ENCODE results near the gene PLXNC1. TPM values are rescaled to one million over a fixed set of nuclear protein-coding genes. Genes with fewer than 3 reads are reported as not detected.

PLXNC1 gene
- total and polyA plus RNA-seq, 2 experiments from 2014 or later: 2.9 to 4.1 TPM

DNA sequence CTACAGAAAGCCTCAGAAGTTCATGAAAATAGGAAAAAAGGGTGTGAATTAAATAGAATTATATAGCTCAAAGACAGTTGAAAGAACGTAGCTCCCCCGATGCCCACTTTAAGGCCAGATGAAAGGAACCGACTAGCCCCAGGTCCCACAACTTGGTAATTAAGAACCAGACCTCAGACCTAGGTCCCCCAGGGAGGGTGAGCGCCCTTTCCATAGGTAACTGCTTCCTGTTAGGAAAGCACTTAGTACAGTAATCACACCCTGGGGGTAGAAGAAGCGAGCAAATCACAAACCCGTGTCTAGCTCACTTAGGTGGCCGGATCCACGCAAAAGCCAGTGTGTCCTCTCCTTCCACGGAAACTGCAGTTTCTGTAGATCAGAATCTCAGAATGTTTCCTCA is 77.1 kb downstream of the PLXNC1 start:
- H3K4me3 ChIP-seq: no peak overlapping the region
- H3K27ac ChIP-seq: no peak overlapping the region
- no peaks in the 10 kb centered on the region for H3K27me3 ChIP-seq
- TF ChIP-seq, protein P1, sequence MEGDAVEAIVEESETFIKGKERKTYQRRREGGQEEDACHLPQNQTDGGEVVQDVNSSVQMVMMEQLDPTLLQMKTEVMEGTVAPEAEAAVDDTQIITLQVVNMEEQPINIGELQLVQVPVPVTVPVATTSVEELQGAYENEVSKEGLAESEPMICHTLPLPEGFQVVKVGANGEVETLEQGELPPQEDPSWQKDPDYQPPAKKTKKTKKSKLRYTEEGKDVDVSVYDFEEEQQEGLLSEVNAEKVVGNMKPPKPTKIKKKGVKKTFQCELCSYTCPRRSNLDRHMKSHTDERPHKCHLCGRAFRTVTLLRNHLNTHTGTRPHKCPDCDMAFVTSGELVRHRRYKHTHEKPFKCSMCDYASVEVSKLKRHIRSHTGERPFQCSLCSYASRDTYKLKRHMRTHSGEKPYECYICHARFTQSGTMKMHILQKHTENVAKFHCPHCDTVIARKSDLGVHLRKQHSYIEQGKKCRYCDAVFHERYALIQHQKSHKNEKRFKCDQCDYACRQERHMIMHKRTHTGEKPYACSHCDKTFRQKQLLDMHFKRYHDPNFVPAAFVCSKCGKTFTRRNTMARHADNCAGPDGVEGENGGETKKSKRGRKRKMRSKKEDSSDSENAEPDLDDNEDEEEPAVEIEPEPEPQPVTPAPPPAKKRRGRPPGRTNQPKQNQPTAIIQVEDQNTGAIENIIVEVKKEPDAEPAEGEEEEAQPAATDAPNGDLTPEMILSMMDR (IDR thresholded peaks at IDR 0.05; ENCODE audit: low read depth, low read length): no peak
- H3K36me3 ChIP-seq: no peaks in the 10 kb centered on the region
- no peaks in the 10 kb centered on the region for H3K9me3 ChIP-seq (ENCODE audit: low read depth)
- H3K4me1 ChIP-seq (ENCODE audit: low read depth): peaks cover 4% of the 10 kb centered on the region
- DNase-seq (ENCODE audit: low read depth in 1 of 2, low spot score in 1 of 2): no peak

DNA sequence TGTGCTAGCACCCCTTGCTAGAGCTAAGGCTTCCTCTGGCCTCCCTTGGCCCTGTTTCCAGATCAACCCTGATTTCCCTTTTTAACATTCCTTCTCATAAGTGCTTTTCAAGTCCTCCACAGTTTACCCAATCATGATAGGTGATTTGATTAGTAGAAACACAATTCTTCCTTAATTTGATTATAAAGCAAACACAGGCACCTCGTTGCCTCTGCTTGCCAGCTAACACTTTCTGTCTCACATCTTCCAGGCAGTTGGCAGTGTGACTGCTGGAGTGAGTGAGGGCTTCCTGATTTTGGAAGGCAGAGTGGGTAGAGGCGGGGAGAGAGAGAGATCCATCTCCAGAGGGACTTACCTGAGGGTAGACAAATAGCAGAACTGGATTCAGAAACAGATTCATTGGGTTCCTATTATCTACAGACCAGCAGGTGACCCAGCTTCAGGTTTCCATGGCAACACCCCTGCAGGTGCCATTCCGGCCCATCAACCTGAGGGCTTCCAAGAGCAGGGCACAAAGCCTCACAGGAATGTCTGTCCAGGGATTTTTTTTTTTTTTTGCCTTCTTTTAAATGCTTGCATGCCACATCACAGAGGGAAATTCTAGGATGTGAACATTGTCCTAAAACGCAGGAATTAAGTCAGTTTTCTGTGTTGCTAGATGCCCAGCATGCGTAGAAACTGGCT is 77.7 kb downstream of the PLXNC1 start:
- no peaks in the 10 kb centered on the region for H3K36me3 ChIP-seq
- no peak overlapping the region for H3K27ac ChIP-seq
- no peaks in the 10 kb centered on the region for H3K27me3 ChIP-seq
- TF ChIP-seq, protein P1 (IDR thresholded peaks at IDR 0.05; ENCODE audit: low read depth, low read length): no peak
- H3K4me3 ChIP-seq: no peak overlapping the region
- peaks cover 7% of the 10 kb centered on the region for H3K4me1 ChIP-seq (ENCODE audit: low read depth)
- no peaks in the 10 kb centered on the region for H3K9me3 ChIP-seq (ENCODE audit: low read depth)
- DNase-seq (ENCODE audit: low read depth in 1 of 2, low spot score in 1 of 2): no peak

DNA sequence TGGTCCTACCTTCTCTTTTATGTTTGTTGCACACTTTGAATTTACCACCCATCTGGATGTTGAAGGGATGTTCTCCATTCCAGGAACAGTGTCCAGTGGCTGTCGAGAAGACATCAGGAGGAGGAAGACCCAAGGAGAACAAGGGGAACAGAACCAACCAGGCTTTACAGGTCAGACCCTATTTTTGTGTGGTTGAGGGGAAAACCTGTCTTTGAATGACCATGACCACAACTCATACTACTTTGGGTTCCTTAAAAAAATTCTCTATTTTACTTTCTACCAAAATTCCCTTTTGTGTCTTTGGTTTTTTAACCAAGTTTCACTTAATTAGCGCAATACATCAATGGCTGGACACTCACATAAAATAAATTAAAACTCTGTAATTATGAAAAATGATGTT is 78.7 kb downstream of the PLXNC1 start:
- Histone ChIP-seq H3K4me3 (no peak overlapping the region), H3K9me3 (ENCODE audit: low read depth) (no peaks in the 10 kb centered on the region), H3K36me3 (no peaks in the 10 kb centered on the region), H3K27ac (no peak overlapping the region), H3K4me1 (ENCODE audit: low read depth) (peaks cover 7% of the 10 kb centered on the region), H3K27me3 (no peaks in the 10 kb centered on the region)
- TF ChIP-seq, protein P1 (IDR thresholded peaks at IDR 0.05; ENCODE audit: low read depth, low read length): no peak
- no peak for DNase-seq (ENCODE audit: low read depth in 1 of 2, low spot score in 1 of 2)

DNA sequence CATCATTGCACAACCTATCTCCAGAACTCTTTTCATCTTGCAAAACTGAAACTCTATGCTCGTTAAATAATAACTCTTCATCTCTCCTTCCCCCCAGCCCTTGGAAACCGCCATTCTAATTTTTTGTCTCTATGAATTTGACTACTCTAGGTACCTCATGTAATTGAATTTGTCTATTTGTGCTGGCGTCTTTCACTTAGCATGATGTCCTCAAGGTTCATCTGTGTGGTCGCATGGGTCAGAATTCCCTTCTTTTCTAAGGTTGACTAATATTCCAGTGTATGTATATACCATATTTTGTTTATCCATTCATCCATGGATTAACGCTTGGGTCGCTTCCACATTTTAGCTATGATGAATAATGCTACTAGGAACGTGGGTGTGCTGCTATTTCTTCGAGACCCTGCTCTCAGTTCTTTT is 80.1 kb downstream of the PLXNC1 start:
- DNase-seq (ENCODE audit: low read depth in 1 of 2, low spot score in 1 of 2): no peak
- Histone ChIP-seq H3K27ac (no peak overlapping the region), H3K27me3 (no peaks in the 10 kb centered on the region), H3K36me3 (no peaks in the 10 kb centered on the region), H3K4me1 (ENCODE audit: low read depth) (peaks cover 7% of the 10 kb centered on the region), H3K9me3 (ENCODE audit: low read depth) (no peaks in the 10 kb centered on the region), H3K4me3 (no peak overlapping the region)
- TF ChIP-seq, protein P1 (IDR thresholded peaks at IDR 0.05; ENCODE audit: low read depth, low read length): no peak

DNA sequence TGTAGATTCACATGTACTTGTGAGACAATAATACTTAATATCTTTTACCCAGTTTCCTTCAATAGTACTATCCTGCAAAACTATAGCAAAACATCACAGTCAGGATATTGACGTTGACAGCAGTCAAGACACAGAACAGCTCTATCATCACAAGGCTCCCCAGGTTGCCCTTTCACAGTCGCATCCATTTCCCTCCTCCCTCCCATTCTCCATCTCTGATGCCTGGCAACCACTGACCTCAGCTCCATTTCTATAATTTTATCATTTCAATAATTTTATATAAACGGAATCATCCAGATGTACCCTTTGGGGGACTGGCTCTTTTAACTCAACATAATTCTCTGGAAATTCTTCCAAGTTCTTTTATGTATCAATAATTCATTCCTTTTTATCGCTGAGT is 81.5 kb downstream of the PLXNC1 start:
- no peak for DNase-seq (ENCODE audit: low read depth in 1 of 2, low spot score in 1 of 2)
- H3K27me3 ChIP-seq: no peaks in the 10 kb centered on the region

More for the DNA sequence above, 81.5 kb downstream of the PLXNC1 start:
- Histone ChIP-seq H3K4me1 (ENCODE audit: low read depth) (peaks cover 7% of the 10 kb centered on the region), H3K27ac (no peak overlapping the region), H3K4me3 (no peak overlapping the region), H3K9me3 (ENCODE audit: low read depth) (no peaks in the 10 kb centered on the region), H3K36me3 (no peaks in the 10 kb centered on the region)
- TF ChIP-seq, protein P1 (IDR thresholded peaks at IDR 0.05; ENCODE audit: low read depth, low read length): no peak

All from cardiac muscle cell (in vitro differentiated cells and primary cell).